ENCODE results near the gene SEC14L2.

SEC14L2 gene

GRCh38 chr22:30351226-30351625 is 45.6 kb upstream of the SEC14L2 start:
- Histone ChIP-seq H3K4me3 (ENCODE audit: low read depth, low read length) (no peak overlapping the region), H3K36me3 (ENCODE audit: control insufficient read depth in 2 of 2, insufficient read depth in 1 of 2, low read length in 2 of 2) (peaks cover 51 to 86% of the 10 kb centered on the region in 2 experiments), H3K27ac (ENCODE audit: extremely low read depth, low read depth, low read length) (no peak overlapping the region), H3K4me1 (ENCODE audit: control insufficient read depth, insufficient read depth, low read length) (peaks cover 5% of the 10 kb centered on the region; the same call in 1 of the 2 replicates), H3K9me3 (ENCODE audit: control insufficient read depth, insufficient read depth, low read depth, low read length) (no peaks in the 10 kb centered on the region)
- ChIA-PET POLR2A (interaction anchor here (0.6 kb wide), 1 partner anchor 420 kb away, joined by 4 read pairs; no protein-coding TSS in a partner anchor), CTCF (no interaction called here)
- no peak for TF ChIP-seq ZNF132 (tag by site-specific recombination; IDR thresholded peaks at IDR 0.05; ENCODE audit: borderline replicate concordance)
- TF ChIP-seq OSR2 (tag by site-specific recombination; IDR thresholded peaks at IDR 0.05), result no peak
- no peak for TF ChIP-seq ZNF610 (tag by site-specific recombination; IDR thresholded peaks at IDR 0.05; ENCODE audit: borderline replicate concordance)
- no peak for TF ChIP-seq ZNF518A (tag by site-specific recombination; conservative IDR thresholded peaks at IDR 0.05; ENCODE audit: low read depth)
- TF ChIP-seq ZNF24 (tag by site-specific recombination; IDR thresholded peaks at IDR 0.05), result no peak
- TF ChIP-seq ZNF341 (tag by site-specific recombination; IDR thresholded peaks at IDR 0.05; ENCODE audit: low read depth), result no peak
- no peak for TF ChIP-seq ZNF830 (tag by site-specific recombination; IDR thresholded peaks at IDR 0.05; ENCODE audit: low read depth)
- no peak for TF ChIP-seq ZBTB44 (tag by site-specific recombination; IDR thresholded peaks at IDR 0.05)
- TF ChIP-seq ZNF707 (tag by site-specific recombination; IDR thresholded peaks at IDR 0.05), result no peak
- TF ChIP-seq RBAK (tag by site-specific recombination; IDR thresholded peaks at IDR 0.05), result no peak
- no peak for TF ChIP-seq PATZ1 (tag by site-specific recombination; IDR thresholded peaks at IDR 0.05)
- no peak for TF ChIP-seq ZNF157 (tag by site-specific recombination; IDR thresholded peaks at IDR 0.05)
- TF ChIP-seq PRDM1 (tag by site-specific recombination; IDR thresholded peaks at IDR 0.05), result no peak
- no peak for TF ChIP-seq KLF1 (tag by site-specific recombination; IDR thresholded peaks at IDR 0.05)
- TF ChIP-seq GFI1B (tag by site-specific recombination; IDR thresholded peaks at IDR 0.05), result no peak
- no peak for TF ChIP-seq PRDM6 (tag by site-specific recombination; IDR thresholded peaks at IDR 0.05)
- no peak for TF ChIP-seq ZNF514 (tag by site-specific recombination; IDR thresholded peaks at IDR 0.05)

All from HEK293 (cell line).